Measurements from ENCODE around the gene SUSD1. TPM values are rescaled to one million over a fixed set of nuclear protein-coding genes. Genes with fewer than 3 reads are reported as not detected.

SUSD1 gene
- total and polyA plus RNA-seq, 2 of the 13 experiments (the other 11 are each of a cell fraction or from before 2014, with no cell fraction given) = 25.9 to 32.3 TPM

DNA sequence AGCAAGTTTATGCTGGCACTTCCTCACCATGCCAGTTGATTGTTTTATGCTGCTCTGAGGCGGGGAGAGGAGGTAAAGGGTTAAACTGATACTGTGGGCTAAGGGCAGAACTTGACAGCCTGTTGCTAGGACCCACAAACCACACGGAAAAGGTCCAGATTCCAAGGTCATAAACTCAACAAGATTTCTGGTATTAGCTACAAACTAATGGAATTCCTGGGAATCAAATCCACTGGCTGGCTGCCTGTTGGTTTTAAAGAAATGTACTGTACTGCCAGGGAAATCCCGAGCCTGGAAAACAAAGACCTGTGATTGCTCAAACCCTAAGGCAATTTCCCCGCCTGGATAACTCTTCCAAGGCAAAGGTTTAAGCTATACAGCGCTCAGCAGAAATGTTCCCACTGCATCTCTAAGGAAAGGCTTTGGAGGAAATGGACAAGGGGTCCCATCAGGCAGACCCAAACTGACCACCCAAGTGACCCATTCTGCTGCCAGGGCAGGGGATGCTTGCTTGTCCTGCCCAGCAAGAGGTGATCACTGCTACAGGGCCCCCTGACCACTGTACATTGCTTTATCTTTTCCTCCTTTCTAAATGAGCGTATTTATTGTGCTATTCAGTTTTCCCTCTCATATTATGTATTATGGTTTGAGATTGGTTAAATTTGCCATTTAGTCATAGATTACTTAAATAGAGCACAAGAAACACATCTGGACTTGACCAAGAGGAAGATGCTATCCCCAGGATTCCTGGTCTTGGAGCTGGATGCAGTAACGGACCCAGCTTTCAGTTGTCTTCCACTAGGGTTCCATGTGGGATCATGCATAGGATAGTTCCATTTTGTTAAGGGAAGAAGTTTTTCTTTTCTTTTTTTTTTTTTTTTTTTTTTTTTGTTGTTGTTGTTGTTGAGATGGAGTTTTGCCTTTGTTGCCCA lies 124.3 kb downstream of the SUSD1 start (continued):
- TF ChIP-seq PAX8 (CRISPR knock-in tag; IDR thresholded peaks at IDR 0.05; ENCODE audit: borderline replicate concordance) = no peak
- peak; percentile 18; the same call in 1 of the 2 replicates for TF ChIP-seq RXRB (CRISPR knock-in tag; IDR thresholded peaks at IDR 0.05; ENCODE audit: borderline replicate concordance)
- TF ChIP-seq CEBPG (CRISPR knock-in tag; IDR thresholded peaks at IDR 0.05) = peak; percentile 66
- peak; percentile 26 for TF ChIP-seq TEAD3 (CRISPR knock-in tag; optimal IDR thresholded peaks at IDR 0.05; ENCODE audit: borderline replicate concordance)
- TF ChIP-seq ZNF292 (CRISPR knock-in tag; IDR thresholded peaks at IDR 0.05; ENCODE audit: borderline replicate concordance, low read depth) = peak; percentile 37; the same call in 1 of the 2 replicates
- TF ChIP-seq, protein P1, sequence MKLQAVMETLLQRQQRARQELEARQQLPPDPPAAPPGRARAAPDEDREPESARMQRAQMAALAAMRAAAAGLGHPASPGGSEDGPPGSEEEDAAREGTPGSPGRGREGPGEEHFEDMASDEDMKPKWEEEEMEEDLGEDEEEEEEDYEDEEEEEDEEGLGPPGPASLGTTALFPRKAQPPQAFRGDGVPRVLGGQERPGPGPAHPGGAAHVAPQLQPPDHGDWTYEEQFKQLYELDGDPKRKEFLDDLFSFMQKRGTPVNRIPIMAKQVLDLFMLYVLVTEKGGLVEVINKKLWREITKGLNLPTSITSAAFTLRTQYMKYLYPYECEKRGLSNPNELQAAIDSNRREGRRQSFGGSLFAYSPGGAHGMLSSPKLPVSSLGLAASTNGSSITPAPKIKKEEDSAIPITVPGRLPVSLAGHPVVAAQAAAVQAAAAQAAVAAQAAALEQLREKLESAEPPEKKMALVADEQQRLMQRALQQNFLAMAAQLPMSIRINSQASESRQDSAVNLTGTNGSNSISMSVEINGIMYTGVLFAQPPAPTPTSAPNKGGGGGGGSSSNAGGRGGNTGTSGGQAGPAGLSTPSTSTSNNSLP (IDR thresholded peaks at IDR 0.05; ENCODE audit: low read depth, low read length) = peak; percentile 70
- TF ChIP-seq ELF1 (CRISPR knock-in tag; IDR thresholded peaks at IDR 0.05) = 0 out of 2 replicates have a peak, but pooled peaks have one; percentile 15
- TF ChIP-seq IKZF5 (CRISPR knock-in tag; IDR thresholded peaks at IDR 0.05) = 0 out of 2 replicates have a peak, but pooled peaks have one; percentile 22
- no peak for TF ChIP-seq BRCA1 (CRISPR knock-in tag; IDR thresholded peaks at IDR 0.05)
- TF ChIP-seq, protein P2, sequence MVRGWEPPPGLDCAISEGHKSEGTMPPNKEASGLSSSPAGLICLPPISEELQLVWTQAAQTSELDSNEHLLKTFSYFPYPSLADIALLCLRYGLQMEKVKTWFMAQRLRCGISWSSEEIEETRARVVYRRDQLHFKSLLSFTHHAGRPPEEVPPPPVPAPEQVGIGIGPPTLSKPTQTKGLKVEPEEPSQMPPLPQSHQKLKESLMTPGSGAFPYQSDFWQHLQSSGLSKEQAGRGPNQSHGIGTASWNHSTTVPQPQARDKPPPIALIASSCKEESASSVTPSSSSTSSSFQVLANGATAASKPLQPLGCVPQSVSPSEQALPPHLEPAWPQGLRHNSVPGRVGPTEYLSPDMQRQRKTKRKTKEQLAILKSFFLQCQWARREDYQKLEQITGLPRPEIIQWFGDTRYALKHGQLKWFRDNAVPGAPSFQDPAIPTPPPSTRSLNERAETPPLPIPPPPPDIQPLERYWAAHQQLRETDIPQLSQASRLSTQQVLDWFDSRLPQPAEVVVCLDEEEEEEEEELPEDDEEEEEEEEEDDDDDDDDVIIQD (CRISPR knock-in tag; IDR thresholded peaks at IDR 0.05; ENCODE audit: low read depth) = 0 out of 2 replicates have a peak, but pooled peaks have one; percentile 37
- TF ChIP-seq RFX1 (IDR thresholded peaks at IDR 0.05) = peak; percentile 41; the same call in 1 of the 2 replicates
- no peak for TF ChIP-seq ZNF546 (CRISPR knock-in tag; conservative IDR thresholded peaks at IDR 0.05)
- TF ChIP-seq TFAP4 (IDR thresholded peaks at IDR 0.05; ENCODE audit: borderline replicate concordance, low read depth) = peak; percentile 13; the same call in 1 of the 2 replicates
- TF ChIP-seq LCORL (IDR thresholded peaks at IDR 0.05) = no peak
- TF ChIP-seq LCORL (CRISPR knock-in tag; IDR thresholded peaks at IDR 0.05) = peak; percentile 30; the same call in 1 of the 2 replicates
- peak; percentile 49 for TF ChIP-seq ASH2L (IDR thresholded peaks at IDR 0.05; ENCODE audit: insufficient read length, low read depth, low read length)
- peak; percentile 69; the same call in 1 of the 2 replicates for TF ChIP-seq ZNF549 (CRISPR knock-in tag; IDR thresholded peaks at IDR 0.05)
- TF ChIP-seq PHF21A (CRISPR knock-in tag; IDR thresholded peaks at IDR 0.05) = 0 out of 2 replicates have a peak, but pooled peaks have one; percentile 26
- TF ChIP-seq CREB1 (IDR thresholded peaks at IDR 0.05) = no peak
- TF ChIP-seq CREB1 (CRISPR knock-in tag; IDR thresholded peaks at IDR 0.05) = peak; percentile 21; the same call in 1 of the 2 replicates
- peak; percentile 70 for TF ChIP-seq PAXIP1 (CRISPR knock-in tag; conservative IDR thresholded peaks at IDR 0.05)

Data from HepG2 (cell line).